Measurements from ENCODE around the gene RBP3. TPM values are rescaled to one million over a fixed set of nuclear protein-coding genes. Genes with fewer than 3 reads are reported as not detected.

The RBP3 gene
- total and polyA plus RNA-seq, 4 experiments from 2014 or later, result not detected

DNA sequence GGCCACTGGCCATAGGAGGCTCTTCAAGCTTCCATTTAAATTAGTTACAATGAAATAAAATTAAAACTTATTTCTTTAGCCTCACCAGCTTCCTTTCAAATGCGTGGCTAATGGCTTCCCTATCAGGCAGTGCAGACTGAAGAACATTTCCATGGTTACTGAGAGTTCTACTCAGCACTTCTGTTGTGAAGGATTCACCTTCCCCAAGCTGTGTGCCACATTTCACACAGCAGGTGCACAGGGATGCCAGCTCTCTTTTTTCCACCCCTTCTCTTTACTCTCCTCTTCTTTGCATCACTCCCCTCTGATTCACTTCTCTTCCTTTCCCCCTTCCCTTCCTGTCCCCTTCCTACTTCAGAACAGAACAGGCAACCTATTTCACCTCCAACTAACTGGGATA is 25.1 kb upstream of the RBP3 start:
- no peak overlapping the region for H3K4me3 ChIP-seq (ENCODE audit: low read length in 2 of 2)
- ChIA-PET CTCF (ENCODE audit: partially characterized antibody) (interaction anchor here (1.4 to 4.6 kb wide), 5 partner anchors 9 to 298 kb away, joined by 4 to 18 read pairs (median 6); no protein-coding TSS in a partner anchor), POLR2A (ENCODE audit: partially characterized antibody) (no interaction called here)
- H3K27me3 Mint-ChIP-seq, result peaks cover 3 to 7% of the 10 kb centered on the region in 2 donors
- no peaks in the 10 kb centered on the region for H3K27me3 ChIP-seq (ENCODE audit: insufficient read depth, low read length)
- H3K36me3 Mint-ChIP-seq, result no peaks in the 10 kb centered on the region
- H3K36me3 ChIP-seq (ENCODE audit: insufficient read depth, low read length), result no peaks in the 10 kb centered on the region
- no peak overlapping the region for H3K4me3 Mint-ChIP-seq
- H3K27ac Mint-ChIP-seq, result peak overlapping the region in 1 of 7 donors; percentile 54
- no peak for DNase-seq
- H3K4me1 ChIP-seq (ENCODE audit: insufficient read depth, low read length), result no peaks in the 10 kb centered on the region
- no peak overlapping the region for H3K27ac ChIP-seq (ENCODE audit: low read depth, low read length)
- intact Hi-C loops (cut with micrococcal nuclease), result no loop called here
- peaks cover 0 to 1% (median 0%) of the 10 kb centered on the region in 8 donors for H3K9me3 Mint-ChIP-seq
- no peaks in the 10 kb centered on the region for H3K4me1 Mint-ChIP-seq
- no peaks in the 10 kb centered on the region for H3K9me3 ChIP-seq (ENCODE audit: control insufficient read depth in 1 of 2, low read length in 2 of 2)

DNA sequence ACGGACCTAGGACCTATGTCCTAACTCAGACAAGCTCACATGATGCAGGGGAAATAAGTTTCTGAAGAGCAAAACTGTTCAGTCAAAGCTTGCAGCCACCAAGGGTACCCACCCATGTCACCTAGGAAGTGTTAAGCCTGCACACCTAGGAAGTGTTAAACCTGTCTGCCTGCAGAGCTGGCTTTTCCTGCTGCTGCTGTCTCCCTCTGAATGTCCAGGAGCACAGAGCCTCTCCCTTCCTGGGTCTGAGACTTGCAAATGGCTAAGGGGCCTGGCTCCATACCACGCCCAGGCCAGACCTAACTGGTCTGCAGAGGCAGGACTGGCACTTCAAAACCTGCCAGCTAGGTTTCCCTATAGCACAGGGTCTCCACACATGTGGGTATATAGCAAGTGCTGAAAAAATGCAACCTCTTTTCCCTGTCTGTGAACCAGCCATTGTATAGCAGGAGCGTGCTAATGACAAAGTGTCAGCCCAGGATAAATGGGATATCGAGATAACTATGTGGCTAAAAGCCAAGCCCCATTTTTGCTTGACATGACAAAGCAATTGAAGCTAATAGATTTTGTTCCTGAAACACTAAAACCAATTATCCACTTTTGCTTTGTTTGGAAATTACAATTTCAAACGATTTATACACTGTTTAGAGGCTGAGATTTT is 24.4 kb upstream of the RBP3 start:
- no peak overlapping the region for H3K27ac Mint-ChIP-seq
- H3K9me3 Mint-ChIP-seq, result peaks cover 0 to 1% (median 0%) of the 10 kb centered on the region in 8 donors
- ChIA-PET CTCF (ENCODE audit: partially characterized antibody) (interaction anchor here (1.4 to 4.6 kb wide), 4 partner anchors 10 to 299 kb away, joined by 4 to 18 read pairs (median 8); no protein-coding TSS in a partner anchor), POLR2A (ENCODE audit: partially characterized antibody) (no interaction called here)
- intact Hi-C loops (cut with micrococcal nuclease), result no loop called here
- no peak overlapping the region for H3K4me3 Mint-ChIP-seq
- no peaks in the 10 kb centered on the region for H3K27me3 ChIP-seq (ENCODE audit: insufficient read depth, low read length)
- peaks cover 1 to 7% of the 10 kb centered on the region in 2 donors for H3K27me3 Mint-ChIP-seq
- no peak overlapping the region for H3K27ac ChIP-seq (ENCODE audit: low read depth, low read length)
- H3K9me3 ChIP-seq (ENCODE audit: control insufficient read depth in 1 of 2, low read length in 2 of 2), result no peaks in the 10 kb centered on the region
- H3K4me1 Mint-ChIP-seq, result no peaks in the 10 kb centered on the region
- H3K36me3 Mint-ChIP-seq, result no peaks in the 10 kb centered on the region
- no peaks in the 10 kb centered on the region for H3K4me1 ChIP-seq (ENCODE audit: insufficient read depth, low read length)
- no peak for DNase-seq
- H3K36me3 ChIP-seq (ENCODE audit: insufficient read depth, low read length), result no peaks in the 10 kb centered on the region
- no peak overlapping the region for H3K4me3 ChIP-seq (ENCODE audit: low read length in 2 of 2)

DNA sequence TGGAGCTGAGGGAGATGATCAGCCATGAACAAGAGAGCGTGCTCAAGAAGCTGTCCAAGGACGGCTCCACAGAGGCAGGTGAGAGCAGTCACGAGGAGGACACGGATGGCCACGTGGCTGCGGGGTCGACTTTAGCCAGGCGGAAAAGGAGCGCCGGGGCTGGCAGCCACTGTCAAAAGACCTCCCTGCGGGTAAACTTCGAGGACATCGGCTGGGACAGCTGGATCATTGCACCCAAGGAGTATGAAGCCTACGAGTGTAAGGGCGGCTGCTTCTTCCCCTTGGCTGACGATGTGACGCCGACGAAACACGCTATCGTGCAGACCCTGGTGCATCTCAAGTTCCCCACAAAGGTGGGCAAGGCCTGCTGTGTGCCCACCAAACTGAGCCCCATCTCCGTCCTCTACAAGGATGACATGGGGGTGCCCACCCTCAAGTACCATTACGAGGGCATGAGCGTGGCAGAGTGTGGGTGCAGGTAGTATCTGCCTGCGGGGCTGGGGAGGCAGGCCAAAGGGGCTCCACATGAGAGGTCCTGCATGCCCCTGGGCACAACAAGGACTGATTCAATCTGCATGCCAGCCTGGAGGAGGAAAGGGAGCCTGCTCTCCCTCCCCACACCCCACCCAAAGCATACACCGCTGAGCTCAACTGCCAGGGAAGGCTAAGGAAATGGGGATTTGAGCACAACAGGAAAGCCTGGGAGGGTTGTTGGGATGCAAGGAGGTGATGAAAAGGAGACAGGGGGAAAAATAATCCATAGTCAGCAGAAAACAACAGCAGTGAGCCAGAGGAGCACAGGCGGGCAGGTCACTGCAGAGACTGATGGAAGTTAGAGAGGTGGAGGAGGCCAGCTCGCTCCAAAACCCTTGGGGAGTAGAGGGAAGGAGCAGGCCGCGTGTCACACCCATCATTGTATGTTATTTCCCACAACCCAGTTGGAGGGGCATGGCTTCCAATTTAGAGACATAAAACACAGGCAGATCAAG is 22.6 kb upstream of the RBP3 start:
- Mint-ChIP-seq H3K4me1 (no peaks in the 10 kb centered on the region), H3K27ac (no peak overlapping the region), H3K4me3 (no peak overlapping the region), H3K27me3 (peaks cover 0 to 7% of the 10 kb centered on the region in 2 donors), H3K9me3 (peaks cover 0 to 1% (median 0%) of the 10 kb centered on the region in 8 donors), H3K36me3 (no peaks in the 10 kb centered on the region)
- intact Hi-C loops (cut with micrococcal nuclease), result no loop called here
- no peaks in the 10 kb centered on the region for H3K27me3 ChIP-seq (ENCODE audit: insufficient read depth, low read length)
- H3K4me1 ChIP-seq (ENCODE audit: insufficient read depth, low read length), result no peaks in the 10 kb centered on the region
- POLR2A ChIA-PET (ENCODE audit: partially characterized antibody), result no interaction called here
- no peak for DNase-seq
- H3K9me3 ChIP-seq (ENCODE audit: control insufficient read depth in 1 of 2, low read length in 2 of 2), result no peaks in the 10 kb centered on the region
- no peaks in the 10 kb centered on the region for H3K36me3 ChIP-seq (ENCODE audit: insufficient read depth, low read length)
- H3K27ac ChIP-seq (ENCODE audit: low read depth, low read length), result no peak overlapping the region
- no peak overlapping the region for H3K4me3 ChIP-seq (ENCODE audit: low read length in 2 of 2)
- CTCF ChIA-PET (ENCODE audit: partially characterized antibody), result interaction anchor here (1.2 to 4.6 kb wide), 3 partner anchors 15 to 301 kb away, joined by 3 to 18 read pairs (median 11); no protein-coding TSS in a partner anchor

DNA sequence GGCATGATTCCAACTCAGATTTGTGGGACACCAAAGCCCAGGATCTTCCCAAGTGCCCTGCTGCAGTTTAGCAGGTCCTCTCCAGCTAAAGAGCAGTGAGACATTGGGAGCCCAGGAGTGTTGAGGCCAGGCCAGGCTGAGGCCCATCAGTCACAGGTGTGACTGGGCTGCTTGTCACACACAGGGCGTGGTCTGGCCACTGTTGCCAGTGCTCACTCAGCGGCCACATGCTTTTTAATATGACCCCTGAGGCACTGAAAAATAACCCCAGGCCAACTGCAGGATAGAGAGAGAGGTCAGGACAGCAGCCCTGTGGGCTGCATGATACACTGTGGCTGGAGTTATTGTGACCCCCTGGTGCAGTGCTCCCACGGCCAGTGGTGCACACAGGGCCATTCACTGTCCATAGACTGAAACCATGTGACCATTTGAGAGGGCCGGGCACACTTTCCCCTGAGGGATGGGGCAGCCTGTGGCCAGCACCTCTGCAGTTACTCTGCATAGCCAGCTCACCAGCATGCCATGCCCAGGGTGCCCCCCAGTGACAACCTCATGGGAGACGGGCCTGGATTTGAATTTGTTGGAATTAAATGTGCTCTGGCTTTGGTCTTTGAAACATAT is 21.7 kb upstream of the RBP3 start:
- Mint-ChIP-seq H3K27ac (no peak overlapping the region), H3K4me1 (no peaks in the 10 kb centered on the region), H3K9me3 (peaks cover 0 to 1% (median 0%) of the 10 kb centered on the region in 8 donors), H3K36me3 (no peaks in the 10 kb centered on the region), H3K27me3 (peaks cover 0 to 2% of the 10 kb centered on the region in 2 donors), H3K4me3 (no peak overlapping the region)
- Histone ChIP-seq H3K27me3 (ENCODE audit: insufficient read depth, low read length) (no peaks in the 10 kb centered on the region), H3K36me3 (ENCODE audit: insufficient read depth, low read length) (no peaks in the 10 kb centered on the region), H3K9me3 (ENCODE audit: control insufficient read depth in 1 of 2, low read length in 2 of 2) (no peaks in the 10 kb centered on the region), H3K4me1 (ENCODE audit: insufficient read depth, low read length) (no peaks in the 10 kb centered on the region), H3K4me3 (ENCODE audit: low read length in 2 of 2) (no peak overlapping the region), H3K27ac (ENCODE audit: low read depth, low read length) (no peak overlapping the region)
- no peak for DNase-seq
- intact Hi-C loops (cut with micrococcal nuclease), result no loop called here
- ChIA-PET CTCF (ENCODE audit: partially characterized antibody) (interaction anchor here (1.2 kb wide), 1 partner anchor 14 kb away, joined by 3 read pairs; no protein-coding TSS in a partner anchor), POLR2A (ENCODE audit: partially characterized antibody) (no interaction called here)

DNA sequence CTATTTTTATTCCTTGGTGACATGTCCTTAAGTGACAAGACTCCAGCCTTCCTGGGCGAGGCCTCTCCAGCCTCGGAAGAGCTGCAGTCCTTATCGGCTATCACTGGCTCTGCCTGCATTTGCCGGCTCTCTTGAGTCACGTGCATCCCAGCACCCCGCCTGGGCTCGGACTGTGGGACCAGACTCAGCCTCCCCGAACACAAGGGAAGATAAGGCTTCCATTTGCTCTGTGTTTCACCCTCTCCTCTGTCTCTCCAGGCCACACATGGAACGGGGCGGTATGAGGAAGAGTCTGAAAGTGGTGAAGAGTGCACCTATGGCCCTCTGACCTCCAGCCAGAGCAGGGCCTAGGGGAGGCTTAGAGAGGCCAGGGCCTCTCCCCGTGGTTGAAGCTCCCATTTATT is 21.2 kb upstream of the RBP3 start:
- H3K27ac Mint-ChIP-seq, result no peak overlapping the region
- H3K4me3 ChIP-seq (ENCODE audit: low read length in 2 of 2), result no peak overlapping the region
- H3K4me1 ChIP-seq (ENCODE audit: insufficient read depth, low read length), result no peaks in the 10 kb centered on the region
- no peak for DNase-seq
- no peaks in the 10 kb centered on the region for H3K4me1 Mint-ChIP-seq
- intact Hi-C loops (cut with micrococcal nuclease), result no loop called here
- H3K36me3 Mint-ChIP-seq, result no peaks in the 10 kb centered on the region
- ChIA-PET POLR2A (ENCODE audit: partially characterized antibody) (no interaction called here), CTCF (ENCODE audit: partially characterized antibody) (no interaction called here)
- H3K4me3 Mint-ChIP-seq, result no peak overlapping the region
- H3K27me3 Mint-ChIP-seq, result peaks cover 0 to 2% of the 10 kb centered on the region in 2 donors
- no peaks in the 10 kb centered on the region for H3K27me3 ChIP-seq (ENCODE audit: insufficient read depth, low read length)
- peaks cover 0 to 1% (median 0%) of the 10 kb centered on the region in 8 donors for H3K9me3 Mint-ChIP-seq
- H3K27ac ChIP-seq (ENCODE audit: low read depth, low read length), result no peak overlapping the region
- no peaks in the 10 kb centered on the region for H3K9me3 ChIP-seq (ENCODE audit: control insufficient read depth in 1 of 2, low read length in 2 of 2)
- H3K36me3 ChIP-seq (ENCODE audit: insufficient read depth, low read length), result no peaks in the 10 kb centered on the region

DNA sequence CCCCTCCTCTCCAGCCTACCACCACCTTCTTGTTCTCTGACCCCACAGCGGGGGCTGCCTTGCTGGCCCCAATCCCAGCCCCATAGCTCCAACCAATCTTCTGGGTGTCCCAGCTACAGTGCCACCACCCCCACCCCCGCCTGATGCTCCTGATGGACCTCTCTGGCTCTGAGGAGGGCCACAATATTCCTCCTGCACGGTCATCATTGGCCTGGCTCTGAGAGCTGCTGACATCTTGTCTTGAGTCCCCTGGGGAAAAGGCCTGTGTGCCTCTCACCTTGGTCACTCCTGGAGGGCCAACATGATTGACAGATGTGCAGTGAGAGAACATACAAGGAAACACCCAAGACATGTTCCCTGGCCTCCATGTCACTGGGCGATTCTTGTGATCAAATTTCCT is 18.3 kb upstream of the RBP3 start:
- CTCF ChIA-PET (ENCODE audit: partially characterized antibody), result interaction anchor here (1.3 kb wide), 1 partner anchor 11 kb away, joined by 5 read pairs; no protein-coding TSS in a partner anchor
- Mint-ChIP-seq H3K27ac (no peak overlapping the region), H3K9me3 (no peaks in the 10 kb centered on the region), H3K27me3 (peaks cover 0 to 2% of the 10 kb centered on the region in 2 donors), H3K36me3 (no peaks in the 10 kb centered on the region), H3K4me1 (no peaks in the 10 kb centered on the region), H3K4me3 (no peak overlapping the region)
- DNase-seq, result no peak
- intact Hi-C loops (cut with micrococcal nuclease), result no loop called here
- Histone ChIP-seq H3K4me1 (ENCODE audit: insufficient read depth, low read length) (no peaks in the 10 kb centered on the region), H3K9me3 (ENCODE audit: control insufficient read depth in 1 of 2, low read length in 2 of 2) (no peaks in the 10 kb centered on the region), H3K27me3 (ENCODE audit: insufficient read depth, low read length) (no peaks in the 10 kb centered on the region), H3K4me3 (ENCODE audit: low read length in 2 of 2) (no peak overlapping the region), H3K36me3 (ENCODE audit: insufficient read depth, low read length) (no peaks in the 10 kb centered on the region), H3K27ac (ENCODE audit: low read depth, low read length) (no peak overlapping the region)
- POLR2A ChIA-PET (ENCODE audit: partially characterized antibody), result no interaction called here

DNA sequence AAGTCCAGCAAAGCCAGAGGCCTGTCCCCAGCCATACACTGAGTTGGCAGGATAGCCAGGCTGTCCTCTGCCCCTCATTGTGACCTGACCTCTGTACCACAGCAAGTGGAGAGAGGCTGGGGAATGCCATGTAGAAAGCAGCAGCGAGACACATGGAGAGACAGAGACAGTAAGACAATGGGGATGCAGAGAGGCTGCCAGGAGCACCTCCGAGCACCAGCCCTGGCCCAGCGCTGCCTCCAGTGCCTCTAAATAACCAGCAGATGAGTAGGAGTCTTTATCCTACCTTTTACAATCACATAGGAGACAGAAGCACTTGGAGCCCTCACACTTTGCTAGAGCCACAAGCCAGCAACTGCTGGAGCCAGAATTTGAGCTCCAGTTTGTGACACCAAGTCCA is 17.8 kb upstream of the RBP3 start:
- Mint-ChIP-seq H3K27me3 (peaks cover 0 to 2% of the 10 kb centered on the region in 2 donors), H3K9me3 (no peaks in the 10 kb centered on the region), H3K27ac (no peak overlapping the region), H3K4me1 (no peaks in the 10 kb centered on the region), H3K4me3 (no peak overlapping the region), H3K36me3 (no peaks in the 10 kb centered on the region)
- POLR2A ChIA-PET (ENCODE audit: partially characterized antibody), result no interaction called here
- CTCF ChIA-PET (ENCODE audit: partially characterized antibody), result interaction anchor here (1.3 kb wide), 1 partner anchor 10 kb away, joined by 5 read pairs; no protein-coding TSS in a partner anchor
- Histone ChIP-seq H3K4me3 (ENCODE audit: low read length in 2 of 2) (no peak overlapping the region), H3K27me3 (ENCODE audit: insufficient read depth, low read length) (no peaks in the 10 kb centered on the region), H3K4me1 (ENCODE audit: insufficient read depth, low read length) (no peaks in the 10 kb centered on the region), H3K27ac (ENCODE audit: low read depth, low read length) (no peak overlapping the region), H3K9me3 (ENCODE audit: control insufficient read depth in 1 of 2, low read length in 2 of 2) (no peaks in the 10 kb centered on the region), H3K36me3 (ENCODE audit: insufficient read depth, low read length) (no peaks in the 10 kb centered on the region)
- intact Hi-C loops (cut with micrococcal nuclease), result no loop called here
- DNase-seq, result no peak

Data from CD4-positive, alpha-beta memory T cell (primary cell).